HAP-1 (cell line): ENCODE results near the gene ANKRD13C.

Source experiments
- DNase-seq, 2 experiments: peaks; one replicate each; pipeline ENCODE4 v3.0.0-alpha.2; 2016 to 2020; ENCODE audit warnings: low spot score in 2 of 2
- H3K27me3 ChIP-seq: fragments of 250-450 bp; sonication (Bioruptor Pico); 2 replicates; pipeline ENCODE4 v1.5.1; 2020; ENCODE audit warnings: low read depth, mild to moderate bottlenecking, moderate library complexity
- H3K36me3 ChIP-seq: fragments of 250-450 bp; sonication (Bioruptor Pico); replicated peaks from 2 replicates; pipeline ENCODE4 v1.5.1; 2020; ENCODE audit warnings: mild to moderate bottlenecking
- H3K4me1 ChIP-seq: fragments of 250-450 bp; sonication (Bioruptor Pico); 2 replicates; pipeline ENCODE4 v1.5.1; 2020; ENCODE audit warnings: mild to moderate bottlenecking
- H3K4me3 ChIP-seq: fragments of 250-450 bp; sonication (Bioruptor Pico); 2 replicates; pipeline ENCODE4 v1.5.1; 2020; ENCODE audit warnings: mild to moderate bottlenecking, moderate library complexity
- H3K9me3 ChIP-seq: fragments of 250-450 bp; sonication (Bioruptor Pico); 2 replicates; pipeline ENCODE4 v1.5.1; 2020; ENCODE audit warnings: mild to moderate bottlenecking, moderate library complexity
- in situ Hi-C: fragments of 300-500 bp; cut with MboI; formaldehyde crosslinking; loops from 3 replicates; pipeline ENCODE4 v1.14.3; 2020; ENCODE audit warnings: low sequenced_read_pairs, inconsistent platforms, mixed read lengths

ANKRD13C gene, protein sequence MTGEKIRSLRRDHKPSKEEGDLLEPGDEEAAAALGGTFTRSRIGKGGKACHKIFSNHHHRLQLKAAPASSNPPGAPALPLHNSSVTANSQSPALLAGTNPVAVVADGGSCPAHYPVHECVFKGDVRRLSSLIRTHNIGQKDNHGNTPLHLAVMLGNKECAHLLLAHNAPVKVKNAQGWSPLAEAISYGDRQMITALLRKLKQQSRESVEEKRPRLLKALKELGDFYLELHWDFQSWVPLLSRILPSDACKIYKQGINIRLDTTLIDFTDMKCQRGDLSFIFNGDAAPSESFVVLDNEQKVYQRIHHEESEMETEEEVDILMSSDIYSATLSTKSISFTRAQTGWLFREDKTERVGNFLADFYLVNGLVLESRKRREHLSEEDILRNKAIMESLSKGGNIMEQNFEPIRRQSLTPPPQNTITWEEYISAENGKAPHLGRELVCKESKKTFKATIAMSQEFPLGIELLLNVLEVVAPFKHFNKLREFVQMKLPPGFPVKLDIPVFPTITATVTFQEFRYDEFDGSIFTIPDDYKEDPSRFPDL

DNA sequence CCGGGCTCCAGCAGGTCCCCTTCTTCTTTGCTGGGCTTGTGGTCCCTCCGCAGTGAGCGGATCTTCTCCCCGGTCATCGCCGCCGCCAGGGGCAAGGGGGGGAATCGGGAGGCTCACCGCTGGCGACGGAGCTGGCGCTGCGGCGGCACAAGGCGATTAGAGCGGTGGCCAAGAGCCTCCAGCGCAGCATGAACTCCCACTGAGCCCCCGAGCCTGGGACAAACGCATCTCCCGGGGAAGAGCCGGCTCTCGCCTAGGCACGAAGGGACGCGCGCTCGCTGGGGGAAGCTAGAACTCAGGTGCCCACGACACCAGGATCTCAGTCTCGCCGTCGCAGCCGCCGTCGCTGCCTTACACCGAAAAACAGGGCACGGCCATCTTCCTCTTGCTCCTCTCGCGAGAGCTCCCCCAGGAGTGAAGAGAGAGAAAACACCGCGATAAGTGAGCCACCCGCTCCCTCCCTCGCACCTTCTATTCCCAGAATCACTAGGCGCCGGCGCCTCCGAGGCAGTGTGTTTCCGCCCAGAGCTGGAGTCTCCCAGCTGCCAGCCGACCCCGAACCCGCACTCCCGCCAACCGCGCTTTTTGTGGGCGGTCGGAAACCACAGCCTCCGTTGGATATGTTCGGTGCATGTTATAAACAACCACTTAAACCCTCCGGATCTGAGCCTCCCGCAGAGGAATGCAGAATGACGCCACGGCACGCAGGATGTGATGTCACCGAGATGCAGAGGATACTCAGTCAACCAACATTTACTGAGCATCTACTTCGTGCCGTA lies at the start of gene ANKRD13C:
ANKRD13C (minus strand) TSS at position 391 of the 779 bp plus-strand sequence; CDS start at position 77, 314 bp downstream.
- H3K9me3 ChIP-seq = no peaks in the 10 kb centered on the region
- 0 out of 2 replicates have a peak, but pooled peaks cover 3% of the 10 kb centered on the region for H3K36me3 ChIP-seq
- peaks cover 12% of the 10 kb centered on the region for H3K4me1 ChIP-seq
- peak within 1 kb of the TSS; percentile 96 for H3K4me3 ChIP-seq
- in situ Hi-C loops = no loop called here
- H3K27me3 ChIP-seq = no peaks in the 10 kb centered on the region
- peak; percentile 96 for DNase-seq

DNA sequence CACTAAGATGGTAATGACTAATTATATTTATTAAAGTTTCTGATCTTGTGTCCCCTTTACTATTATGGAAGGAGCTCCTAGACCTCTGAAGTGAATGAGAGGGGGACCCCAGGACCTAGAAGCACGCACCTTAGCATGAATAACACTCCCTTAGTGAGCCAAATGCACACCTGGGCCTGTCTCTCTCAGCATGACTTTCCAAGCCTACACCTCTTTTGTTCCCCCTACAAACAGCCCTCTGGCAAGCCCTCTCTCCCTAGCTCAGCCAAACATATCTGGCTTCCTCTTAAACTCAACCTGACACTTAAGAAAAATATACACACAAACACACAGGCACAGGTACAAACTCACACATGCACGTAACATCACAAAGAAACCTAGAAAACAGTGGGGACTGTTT lies 49.2 kb upstream of the ANKRD13C start:
- H3K27me3 ChIP-seq = 0 out of 2 replicates have a peak, but pooled peaks cover 3% of the 10 kb centered on the region
- in situ Hi-C loops = no loop called here
- no peaks in the 10 kb centered on the region for H3K4me1 ChIP-seq
- no peaks in the 10 kb centered on the region for H3K9me3 ChIP-seq
- H3K4me3 ChIP-seq = no peak overlapping the region
- no peaks in the 10 kb centered on the region for H3K36me3 ChIP-seq
- DNase-seq = no peak

DNA sequence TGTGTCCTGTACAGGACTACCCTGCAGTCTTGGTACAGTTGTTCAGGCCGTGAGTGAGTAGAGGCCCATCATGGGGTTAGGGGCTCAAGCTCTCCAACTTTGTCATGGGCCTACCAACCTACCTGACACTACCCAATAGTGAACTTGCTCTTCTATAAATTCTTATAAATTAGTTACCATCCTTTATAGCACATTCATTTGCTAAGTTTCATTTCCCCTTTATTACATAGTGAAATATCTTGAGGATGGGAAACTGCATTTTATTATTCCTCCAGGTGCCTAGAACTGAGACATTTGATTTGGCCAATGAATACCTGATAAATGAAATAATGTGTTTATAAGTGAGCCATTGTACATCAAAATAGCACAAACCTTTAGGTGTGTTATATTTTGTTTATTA lies 47.5 kb upstream of the ANKRD13C start:
- no peak for DNase-seq
- Histone ChIP-seq H3K4me1 (no peaks in the 10 kb centered on the region), H3K36me3 (no peaks in the 10 kb centered on the region), H3K9me3 (no peaks in the 10 kb centered on the region), H3K4me3 (no peak overlapping the region), H3K27me3 (0 out of 2 replicates have a peak, but pooled peaks cover 3% of the 10 kb centered on the region)
- in situ Hi-C loops = no loop called here

DNA sequence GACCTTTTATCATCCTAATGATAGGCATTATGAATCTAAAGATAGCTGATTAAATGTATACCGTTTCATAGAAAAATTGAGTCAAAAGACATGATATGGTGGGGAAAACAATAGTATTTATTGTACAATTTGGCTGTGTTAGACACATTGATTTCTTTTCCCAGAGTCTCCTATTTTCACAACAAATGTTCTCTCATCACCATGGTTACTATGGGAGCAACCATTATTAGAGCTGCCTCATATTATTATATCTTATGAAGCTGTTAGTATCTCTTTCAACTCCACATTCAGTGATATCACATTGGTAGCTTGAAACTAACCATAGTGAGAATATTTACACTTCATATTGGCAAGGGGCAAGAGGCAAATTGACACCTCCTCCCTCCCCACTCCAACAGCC lies 45.8 kb upstream of the ANKRD13C start:
- Histone ChIP-seq H3K27me3 (0 out of 2 replicates have a peak, but pooled peaks cover 3% of the 10 kb centered on the region), H3K4me1 (no peaks in the 10 kb centered on the region), H3K36me3 (no peaks in the 10 kb centered on the region), H3K4me3 (no peak overlapping the region), H3K9me3 (no peaks in the 10 kb centered on the region)
- no peak for DNase-seq
- in situ Hi-C loops = no loop called here

DNA sequence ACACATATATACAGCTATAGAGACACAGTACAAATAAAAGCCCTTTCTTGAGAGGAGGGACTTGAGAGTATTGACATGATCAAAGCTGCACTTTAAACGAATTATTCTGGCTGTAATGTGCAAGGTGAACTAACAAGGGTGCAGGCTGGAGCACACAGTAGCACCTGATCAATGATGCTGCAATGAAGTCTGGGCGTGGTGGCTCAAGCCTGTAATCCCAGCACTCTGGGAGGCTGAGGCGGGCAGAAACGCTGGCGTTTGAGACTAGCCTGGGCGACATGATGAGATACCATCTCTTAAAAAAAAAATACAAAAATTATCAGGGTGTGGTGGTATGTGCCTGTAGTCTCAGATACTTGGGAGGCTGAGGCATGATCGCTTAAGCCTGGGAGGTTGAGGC lies 42.5 kb upstream of the ANKRD13C start:
- no peaks in the 10 kb centered on the region for H3K4me1 ChIP-seq
- H3K27me3 ChIP-seq = no peaks in the 10 kb centered on the region
- no peak for DNase-seq
- no peaks in the 10 kb centered on the region for H3K9me3 ChIP-seq
- H3K36me3 ChIP-seq = no peaks in the 10 kb centered on the region
- no peak overlapping the region for H3K4me3 ChIP-seq
- in situ Hi-C loops = no loop called here

DNA sequence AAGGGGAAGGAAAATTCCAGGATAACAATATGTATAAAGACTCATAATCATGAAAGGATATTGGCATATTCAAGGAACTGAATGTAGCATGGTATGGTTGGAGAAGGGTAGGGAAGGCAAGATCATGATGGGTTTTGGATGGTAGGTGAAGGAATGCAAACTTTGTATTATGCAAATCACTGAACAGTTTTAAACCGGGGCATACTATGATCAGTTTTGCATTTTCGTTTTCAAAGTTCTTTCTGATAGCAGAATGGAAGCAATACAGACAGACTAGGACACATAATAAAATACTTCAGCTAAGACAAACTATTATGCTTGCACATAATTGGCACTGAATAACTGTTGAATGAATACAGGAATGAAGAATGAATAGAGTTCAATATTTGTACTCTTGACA lies 42.1 kb upstream of the ANKRD13C start:
- Histone ChIP-seq H3K36me3 (no peaks in the 10 kb centered on the region), H3K27me3 (no peaks in the 10 kb centered on the region), H3K9me3 (no peaks in the 10 kb centered on the region), H3K4me3 (no peak overlapping the region), H3K4me1 (no peaks in the 10 kb centered on the region)
- no peak for DNase-seq
- in situ Hi-C loops = no loop called here

DNA sequence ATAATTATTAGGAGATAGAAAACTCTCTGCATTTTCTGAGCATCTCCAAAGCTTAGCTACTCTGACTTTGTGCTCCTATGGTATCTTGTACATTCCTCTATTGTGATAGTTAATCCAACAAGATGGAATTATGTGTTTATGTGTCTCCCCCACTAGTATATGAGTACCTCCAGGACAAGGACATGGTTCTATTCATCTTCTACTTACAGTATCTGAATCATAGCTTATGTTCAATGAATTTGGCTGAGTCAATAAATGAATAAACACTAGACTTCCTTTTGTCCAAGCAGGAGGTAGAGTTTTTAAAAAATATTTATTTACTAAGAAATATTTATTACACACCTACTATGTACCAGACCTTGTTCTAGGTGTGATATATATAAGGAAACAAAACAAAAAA lies 38.1 kb upstream of the ANKRD13C start:
- Histone ChIP-seq H3K27me3 (no peaks in the 10 kb centered on the region), H3K4me3 (no peak overlapping the region), H3K36me3 (no peaks in the 10 kb centered on the region), H3K9me3 (no peaks in the 10 kb centered on the region), H3K4me1 (no peaks in the 10 kb centered on the region)
- no peak for DNase-seq
- in situ Hi-C loops = no loop called here

DNA sequence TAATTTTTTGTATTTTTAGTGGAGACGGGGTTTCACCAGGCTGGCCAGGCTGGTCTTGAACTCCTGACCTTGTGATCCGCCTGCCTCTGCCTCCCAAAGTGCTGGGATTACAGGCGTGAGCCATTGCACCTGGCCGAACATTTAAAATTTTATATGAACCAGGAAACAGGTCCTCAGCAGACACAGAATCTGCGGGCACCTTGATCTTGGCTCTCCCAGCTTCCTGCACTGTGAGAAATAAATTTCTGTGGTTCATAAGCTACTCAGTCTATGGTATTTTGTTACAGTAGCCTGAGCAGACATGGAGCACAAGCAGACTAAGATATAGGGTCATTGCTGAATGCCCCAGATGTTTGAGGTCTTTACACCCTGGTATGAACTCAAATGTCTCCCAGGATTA lies 33.0 kb upstream of the ANKRD13C start:
- Histone ChIP-seq H3K4me3 (no peak overlapping the region), H3K27me3 (no peaks in the 10 kb centered on the region), H3K36me3 (no peaks in the 10 kb centered on the region), H3K4me1 (no peaks in the 10 kb centered on the region), H3K9me3 (no peaks in the 10 kb centered on the region)
- DNase-seq = no peak
- in situ Hi-C loops = no loop called here

DNA sequence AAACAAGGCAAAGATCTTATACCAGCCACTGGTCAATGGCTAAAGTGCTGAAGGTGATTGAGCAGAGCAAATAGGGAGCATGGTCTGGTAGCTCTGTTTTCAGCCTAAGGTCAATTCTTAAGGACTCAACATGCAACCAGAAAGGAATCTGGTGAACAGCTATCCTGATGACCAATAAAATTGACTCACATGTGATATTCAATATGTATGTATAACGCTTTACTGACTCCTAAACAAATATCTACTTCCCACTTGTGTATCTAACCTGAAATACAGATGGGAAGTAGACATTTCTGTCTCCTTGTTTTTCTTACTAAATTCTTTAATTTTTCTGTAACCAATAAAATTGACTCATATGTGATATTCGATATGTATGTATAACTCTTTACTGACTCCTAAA lies 31.6 kb upstream of the ANKRD13C start:
- in situ Hi-C loops = no loop called here
- Histone ChIP-seq H3K36me3 (no peaks in the 10 kb centered on the region), H3K9me3 (no peaks in the 10 kb centered on the region), H3K4me1 (no peaks in the 10 kb centered on the region), H3K27me3 (no peaks in the 10 kb centered on the region), H3K4me3 (no peak overlapping the region)
- DNase-seq = no peak

DNA sequence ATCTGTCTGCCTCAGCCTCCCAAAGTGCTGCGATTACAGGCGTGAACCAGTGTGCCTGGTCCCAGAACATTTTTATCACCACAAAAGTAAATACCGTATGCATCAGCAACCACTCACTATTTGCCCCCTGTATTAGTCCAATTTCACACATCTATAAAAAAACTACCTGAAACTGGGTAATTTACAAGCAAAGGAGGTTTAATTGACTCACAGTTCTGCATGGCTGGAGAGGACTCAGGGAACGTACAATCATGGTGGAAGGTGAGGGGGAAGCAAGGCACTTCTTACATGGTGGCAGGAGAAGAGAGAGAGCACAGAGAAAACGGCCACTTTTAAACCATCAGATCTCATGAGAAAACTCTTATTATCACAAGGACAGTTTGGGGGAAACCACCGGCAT lies 31.0 kb upstream of the ANKRD13C start:
- no peaks in the 10 kb centered on the region for H3K36me3 ChIP-seq
- no peak for DNase-seq
- H3K4me1 ChIP-seq = no peaks in the 10 kb centered on the region
- no peaks in the 10 kb centered on the region for H3K9me3 ChIP-seq
- no peak overlapping the region for H3K4me3 ChIP-seq
- in situ Hi-C loops = no loop called here
- H3K27me3 ChIP-seq = no peaks in the 10 kb centered on the region

DNA sequence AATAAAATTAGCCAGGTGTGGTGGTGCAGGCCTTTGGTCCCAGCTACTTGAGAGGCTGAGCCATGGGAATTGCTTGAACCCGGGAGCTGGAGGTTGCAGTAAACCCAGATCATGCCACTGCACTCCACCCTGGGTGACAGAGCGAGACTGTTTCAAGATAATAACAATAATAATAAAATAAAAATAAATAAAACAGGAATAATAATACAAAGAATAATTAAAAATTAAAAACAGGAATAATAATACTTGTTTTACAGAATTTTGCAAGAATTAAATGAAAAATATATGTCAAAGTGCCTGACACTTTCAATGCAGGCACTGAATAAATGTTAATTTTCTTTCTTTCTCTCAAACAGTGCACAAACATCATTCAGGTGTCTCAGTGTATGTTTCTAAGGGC lies 30.0 kb upstream of the ANKRD13C start:
- Histone ChIP-seq H3K27me3 (no peaks in the 10 kb centered on the region), H3K4me1 (no peaks in the 10 kb centered on the region), H3K4me3 (no peak overlapping the region), H3K36me3 (no peaks in the 10 kb centered on the region), H3K9me3 (no peaks in the 10 kb centered on the region)
- DNase-seq = no peak
- in situ Hi-C loops = no loop called here

DNA sequence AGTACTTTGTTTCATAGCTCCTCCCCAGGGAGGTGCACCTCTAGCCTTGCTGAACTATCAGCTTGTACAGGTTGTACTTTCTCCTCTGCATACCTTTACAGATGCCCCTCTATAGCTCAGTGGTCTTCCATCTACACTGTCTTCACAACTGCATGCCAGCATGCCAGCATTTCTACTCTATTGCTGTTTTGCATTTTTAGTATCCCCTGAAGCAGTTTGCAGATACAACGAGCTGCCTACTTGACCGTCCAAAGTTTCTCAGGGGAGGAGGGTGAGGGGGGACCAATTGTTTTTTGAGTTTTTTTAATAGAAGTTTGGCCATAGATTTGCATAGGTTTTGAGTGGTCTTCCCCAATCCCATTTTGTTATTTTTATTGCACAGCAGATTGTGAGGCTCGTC lies 29.0 kb upstream of the ANKRD13C start:
- no peaks in the 10 kb centered on the region for H3K36me3 ChIP-seq
- no peak for DNase-seq
- H3K27me3 ChIP-seq = no peaks in the 10 kb centered on the region
- no peaks in the 10 kb centered on the region for H3K9me3 ChIP-seq
- no peaks in the 10 kb centered on the region for H3K4me1 ChIP-seq
- no peak overlapping the region for H3K4me3 ChIP-seq
- in situ Hi-C loops = no loop called here

DNA sequence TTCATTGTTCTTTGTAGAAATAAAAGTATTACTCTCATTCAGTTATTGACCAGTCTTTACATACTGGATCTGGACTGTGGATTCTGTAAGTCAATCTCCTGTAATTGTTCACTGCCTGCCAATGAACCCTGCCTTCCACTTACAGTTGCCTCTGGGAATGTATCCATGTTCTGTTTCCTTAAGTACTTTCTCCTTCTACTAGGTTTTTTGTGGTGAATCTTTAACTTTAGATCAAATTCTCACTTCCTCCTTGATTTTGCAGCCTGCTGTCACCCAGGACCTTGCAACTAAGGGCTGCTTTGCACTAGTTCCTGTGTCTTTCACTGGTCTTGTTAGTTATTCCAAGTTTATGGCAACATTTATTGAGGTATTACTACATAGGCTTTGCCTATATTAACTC lies 28.2 kb upstream of the ANKRD13C start:
- no peaks in the 10 kb centered on the region for H3K4me1 ChIP-seq
- H3K36me3 ChIP-seq = no peaks in the 10 kb centered on the region
- H3K4me3 ChIP-seq = no peak overlapping the region
- no peak for DNase-seq
- no peaks in the 10 kb centered on the region for H3K27me3 ChIP-seq
- in situ Hi-C loops = no loop called here
- H3K9me3 ChIP-seq = no peaks in the 10 kb centered on the region

DNA sequence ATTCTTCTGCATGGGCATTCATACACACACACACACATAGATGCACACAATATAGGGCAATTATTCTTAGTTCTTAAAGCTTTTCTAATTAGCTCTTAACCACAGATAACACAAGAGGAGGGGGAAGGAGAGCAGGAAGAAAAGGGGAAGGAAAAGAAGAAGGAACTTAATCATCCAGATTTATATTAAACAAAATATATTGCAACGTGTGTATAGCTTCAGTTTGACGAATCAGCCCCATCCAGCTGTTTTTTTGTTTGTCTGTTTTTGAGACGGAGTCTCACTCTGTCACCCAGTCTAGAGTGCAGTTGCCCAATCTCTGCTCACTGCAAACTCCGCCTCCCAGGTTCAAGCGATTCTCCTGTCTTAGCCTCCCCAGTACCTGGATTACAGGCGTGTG lies 21.7 kb upstream of the ANKRD13C start:
- Histone ChIP-seq H3K4me1 (peaks cover 13% of the 10 kb centered on the region), H3K4me3 (no peak overlapping the region), H3K36me3 (no peaks in the 10 kb centered on the region), H3K9me3 (no peaks in the 10 kb centered on the region), H3K27me3 (no peaks in the 10 kb centered on the region)
- in situ Hi-C loops = no loop called here
- no peak for DNase-seq
